ENCODE measurements around the gene PDIA4.
"Not testable (repeated sequence)": the region's sequence is repeated elsewhere in the genome, so short reads cannot be mapped to it uniquely, and the experiment has no call there.

PDIA4 gene, protein sequence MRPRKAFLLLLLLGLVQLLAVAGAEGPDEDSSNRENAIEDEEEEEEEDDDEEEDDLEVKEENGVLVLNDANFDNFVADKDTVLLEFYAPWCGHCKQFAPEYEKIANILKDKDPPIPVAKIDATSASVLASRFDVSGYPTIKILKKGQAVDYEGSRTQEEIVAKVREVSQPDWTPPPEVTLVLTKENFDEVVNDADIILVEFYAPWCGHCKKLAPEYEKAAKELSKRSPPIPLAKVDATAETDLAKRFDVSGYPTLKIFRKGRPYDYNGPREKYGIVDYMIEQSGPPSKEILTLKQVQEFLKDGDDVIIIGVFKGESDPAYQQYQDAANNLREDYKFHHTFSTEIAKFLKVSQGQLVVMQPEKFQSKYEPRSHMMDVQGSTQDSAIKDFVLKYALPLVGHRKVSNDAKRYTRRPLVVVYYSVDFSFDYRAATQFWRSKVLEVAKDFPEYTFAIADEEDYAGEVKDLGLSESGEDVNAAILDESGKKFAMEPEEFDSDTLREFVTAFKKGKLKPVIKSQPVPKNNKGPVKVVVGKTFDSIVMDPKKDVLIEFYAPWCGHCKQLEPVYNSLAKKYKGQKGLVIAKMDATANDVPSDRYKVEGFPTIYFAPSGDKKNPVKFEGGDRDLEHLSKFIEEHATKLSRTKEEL

DNA sequence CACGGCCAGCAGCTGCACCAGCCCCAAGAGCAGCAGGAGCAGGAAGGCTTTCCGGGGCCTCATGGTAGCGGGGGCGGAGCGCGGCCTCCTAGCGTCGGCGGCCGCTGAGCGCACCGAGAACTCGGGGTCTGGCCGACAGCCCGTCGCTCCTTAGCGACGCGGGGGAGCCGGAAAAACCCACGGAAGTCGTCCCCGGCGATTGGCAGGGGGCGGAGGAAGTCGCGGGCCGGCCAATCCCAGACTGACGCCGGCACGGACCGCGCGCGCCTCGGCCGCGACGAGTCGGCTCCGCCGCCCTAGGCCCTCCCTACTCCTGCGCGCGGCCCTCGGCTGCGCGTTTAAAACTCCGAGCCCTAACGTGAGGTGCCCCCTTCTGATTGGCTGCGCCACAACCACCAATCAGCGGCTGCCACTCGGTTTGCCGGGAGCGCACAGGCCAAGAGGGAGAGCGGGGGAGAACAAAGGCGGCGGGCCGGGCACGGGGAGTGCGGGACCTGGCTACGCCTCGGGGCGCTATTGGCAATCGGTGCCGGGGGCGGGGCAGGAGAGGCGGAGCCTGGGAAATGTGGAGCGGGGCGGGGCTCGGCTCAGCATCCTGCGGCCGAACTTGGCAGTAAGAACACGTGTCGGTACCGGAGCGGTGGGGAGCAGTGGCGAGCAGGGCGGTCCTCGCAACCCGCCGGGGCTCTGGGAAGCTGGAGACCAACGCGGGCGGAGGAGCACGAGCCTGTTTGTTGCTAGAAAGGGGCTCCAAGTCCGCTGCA is at the start of gene PDIA4:
PDIA4 (minus strand) TSS at position 160 of the 764 bp plus-strand sequence; CDS start at position 63, 97 bp downstream.
- peak; percentile 99 for DNase-seq (ENCODE audit: low read depth in 2 of 2)

DNA sequence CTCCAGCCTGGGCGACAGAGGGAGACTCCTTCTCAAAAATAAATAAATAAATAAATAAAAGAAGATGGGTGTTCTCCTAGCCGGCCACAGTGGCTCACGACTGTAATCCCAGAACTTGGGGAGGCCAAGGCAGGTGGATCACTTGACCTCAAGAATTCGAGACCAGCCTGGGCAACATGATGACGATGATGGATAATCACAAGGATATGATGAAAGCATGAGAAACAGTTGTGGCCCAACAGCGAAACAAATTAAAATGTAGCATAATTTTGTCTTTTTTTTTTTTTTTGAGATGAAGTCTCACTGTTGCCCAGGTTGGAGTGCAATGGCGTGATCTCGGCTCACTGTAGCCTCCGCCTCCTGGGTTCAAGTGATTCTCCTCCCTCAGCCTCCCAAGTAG is 49.3 kb upstream of the PDIA4 start:
- DNase-seq (ENCODE audit: low read depth in 2 of 2) = no peak

DNA sequence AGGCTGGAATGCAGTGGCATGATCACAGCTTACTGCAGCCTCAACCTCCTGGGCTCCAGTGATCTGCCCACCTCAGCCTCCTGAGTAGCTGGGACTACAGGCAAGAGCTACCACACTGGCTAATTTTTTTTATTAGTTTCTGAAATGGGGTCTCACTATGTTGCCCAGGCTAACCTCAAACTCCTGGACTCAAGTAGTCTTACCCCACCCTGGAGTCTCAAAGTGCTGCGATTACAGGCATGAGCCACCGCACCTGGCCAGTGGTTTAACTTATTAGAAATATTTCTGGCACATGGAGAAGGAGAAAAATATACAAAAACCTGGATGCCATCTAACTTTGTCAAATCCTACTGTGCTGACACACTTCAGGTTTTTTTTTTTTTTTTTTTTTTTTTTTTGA is 47.0 kb upstream of the PDIA4 start:
- DNase-seq (ENCODE audit: low read depth in 2 of 2) = no peak

DNA sequence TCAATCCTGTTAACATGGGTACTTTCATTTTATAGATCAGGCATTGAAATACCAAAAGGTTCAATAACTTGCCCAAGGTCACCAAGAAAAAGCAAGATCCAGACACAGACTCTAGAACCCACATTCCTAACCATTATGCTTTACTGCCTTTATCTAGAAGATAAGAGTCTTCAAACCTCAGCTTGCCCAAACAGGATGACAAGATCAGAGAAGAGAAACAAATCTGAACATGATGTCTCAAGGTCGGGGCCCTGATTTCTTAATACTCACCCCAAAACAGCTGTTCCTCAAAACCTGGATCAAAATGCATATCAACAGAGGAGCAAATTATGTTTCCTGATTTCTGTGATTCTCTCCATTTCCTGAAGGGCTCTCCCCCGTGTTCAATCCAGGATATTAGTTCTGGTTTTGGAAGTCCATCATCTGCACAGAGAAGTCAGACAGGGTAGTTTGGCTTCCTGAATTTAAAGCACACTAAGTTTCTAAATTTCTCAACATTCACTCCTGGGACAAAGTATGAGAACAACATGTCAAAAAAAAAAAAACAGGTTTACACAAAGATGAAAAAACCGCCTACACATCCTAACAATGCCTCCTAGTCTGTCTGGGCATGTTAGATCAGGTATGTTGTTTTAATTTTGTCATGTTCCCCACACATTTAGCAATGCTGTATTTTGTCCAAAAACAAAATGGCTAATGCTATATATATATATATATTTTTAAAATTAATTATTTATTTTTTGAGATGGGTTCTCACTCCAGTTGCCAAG is 46.0 kb upstream of the PDIA4 start:
- no peak for DNase-seq (ENCODE audit: low read depth in 2 of 2)

DNA sequence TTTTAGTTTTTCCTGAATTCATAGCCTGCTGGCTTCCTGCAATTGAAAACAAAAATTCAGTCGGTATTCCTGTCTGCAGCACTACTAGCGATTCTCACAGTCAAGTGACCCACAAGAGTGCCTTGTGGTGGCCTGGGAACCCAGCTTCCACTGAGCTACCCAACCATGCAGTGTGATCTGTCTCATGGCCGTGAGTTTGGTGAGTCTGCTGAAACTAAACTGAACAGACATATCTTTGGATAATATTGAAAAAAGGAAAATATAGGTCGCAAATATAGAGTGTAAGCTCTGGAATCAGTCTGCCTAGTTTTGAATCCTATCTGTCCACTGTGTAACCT is 44.1 kb upstream of the PDIA4 start:
- DNase-seq (ENCODE audit: low read depth in 2 of 2) = no peak

DNA sequence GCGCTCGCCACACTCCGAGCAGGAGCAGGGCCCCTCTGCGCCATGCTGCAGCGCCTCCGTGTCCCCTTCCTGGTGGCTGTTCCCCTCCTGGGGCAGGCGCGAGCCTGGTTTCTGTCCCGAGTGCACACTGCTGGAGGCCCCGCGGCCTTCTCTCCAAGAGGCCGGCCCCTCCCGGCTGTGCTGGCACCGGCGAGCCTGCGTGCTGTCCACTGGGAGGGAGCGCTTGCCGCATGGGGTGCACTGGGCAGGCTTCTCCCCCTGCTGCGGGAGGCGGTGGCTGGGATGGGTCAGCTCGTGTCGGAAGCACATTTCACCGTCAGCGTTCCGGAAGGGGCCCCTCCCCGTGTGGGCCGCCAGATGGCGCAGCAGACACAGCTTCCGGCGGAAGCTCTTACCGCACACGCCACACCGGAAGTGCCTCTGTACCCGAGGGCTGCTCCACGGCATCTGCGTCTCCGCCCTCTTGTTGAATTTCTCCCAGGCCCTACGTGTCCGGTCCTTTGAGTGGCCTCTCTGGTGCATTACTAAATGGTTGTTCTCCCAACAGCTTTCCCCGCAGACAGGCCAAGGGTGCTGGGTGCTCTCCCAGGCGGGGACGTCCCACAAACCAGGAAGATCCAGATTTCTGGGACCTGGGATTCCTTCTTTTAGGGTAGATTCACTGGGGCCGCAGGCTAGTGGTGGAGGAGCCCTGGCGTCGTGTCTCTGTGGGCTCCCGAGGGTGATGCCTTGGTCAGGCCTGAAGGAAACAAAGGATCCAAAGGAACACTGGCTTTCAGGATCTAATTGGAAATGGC is 43.5 kb upstream of the PDIA4 start:
- no peak for DNase-seq (ENCODE audit: low read depth in 2 of 2)

DNA sequence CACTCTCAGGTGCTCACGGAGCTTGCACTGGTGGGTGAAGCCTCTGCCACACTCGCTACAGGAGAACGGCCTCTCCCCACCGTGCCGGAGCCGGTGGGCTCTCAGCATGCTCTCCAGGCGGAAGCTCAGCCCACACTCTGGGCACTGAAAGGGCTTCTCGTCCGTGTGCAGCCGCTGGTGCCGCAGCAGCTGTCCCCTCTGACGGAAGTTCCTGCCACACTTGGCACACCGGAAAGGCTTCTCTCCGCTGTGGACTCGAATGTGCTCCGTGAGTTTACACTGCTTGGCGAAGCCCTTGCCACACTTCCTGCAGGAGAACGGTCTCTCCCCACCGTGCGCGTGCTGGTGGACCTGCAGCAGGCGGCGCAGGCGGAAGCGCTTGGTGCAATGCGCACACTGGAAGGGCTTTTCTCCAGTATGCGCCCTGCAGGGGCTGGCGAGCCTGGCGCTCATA is 42.9 kb upstream of the PDIA4 start:
- DNase-seq (ENCODE audit: low read depth in 2 of 2) = no peak

DNA sequence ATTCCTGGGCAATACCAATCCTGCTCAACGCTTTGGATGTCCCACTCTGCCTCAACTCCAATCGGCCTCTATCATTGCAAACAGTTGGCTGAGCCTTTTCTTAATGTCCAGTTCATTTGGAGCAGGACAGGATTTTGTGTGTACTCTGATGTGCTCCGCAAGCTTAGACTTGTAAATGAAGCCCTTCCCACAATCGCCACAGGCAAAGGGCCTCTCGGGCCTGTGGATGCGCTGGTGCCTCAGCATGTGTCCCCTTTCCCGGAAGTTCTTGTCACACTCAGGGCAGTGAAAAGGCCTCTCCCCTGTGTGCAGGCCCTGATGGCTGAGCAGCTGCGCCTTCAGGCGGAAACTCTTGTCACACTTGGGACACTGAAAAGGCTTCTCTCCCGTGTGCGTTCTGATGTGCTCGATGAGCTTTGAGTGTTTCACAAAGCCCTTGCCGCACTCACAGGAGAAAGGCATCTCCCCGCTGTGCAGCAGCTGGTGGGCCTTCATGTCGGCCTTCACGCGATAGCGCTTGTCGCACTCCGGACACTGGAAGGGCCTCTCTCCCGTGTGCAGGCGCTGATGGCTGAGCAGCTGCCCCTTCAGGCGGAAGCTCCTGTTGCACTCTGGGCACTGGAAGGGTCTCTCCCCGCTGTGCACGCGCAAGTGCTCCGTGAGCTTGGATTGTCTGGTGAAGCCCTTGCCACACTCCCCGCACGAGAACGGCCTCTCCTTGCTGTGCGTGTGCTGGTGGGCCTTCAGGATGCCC is 42.2 kb upstream of the PDIA4 start:
- DNase-seq (ENCODE audit: low read depth in 2 of 2) = no peak

DNA sequence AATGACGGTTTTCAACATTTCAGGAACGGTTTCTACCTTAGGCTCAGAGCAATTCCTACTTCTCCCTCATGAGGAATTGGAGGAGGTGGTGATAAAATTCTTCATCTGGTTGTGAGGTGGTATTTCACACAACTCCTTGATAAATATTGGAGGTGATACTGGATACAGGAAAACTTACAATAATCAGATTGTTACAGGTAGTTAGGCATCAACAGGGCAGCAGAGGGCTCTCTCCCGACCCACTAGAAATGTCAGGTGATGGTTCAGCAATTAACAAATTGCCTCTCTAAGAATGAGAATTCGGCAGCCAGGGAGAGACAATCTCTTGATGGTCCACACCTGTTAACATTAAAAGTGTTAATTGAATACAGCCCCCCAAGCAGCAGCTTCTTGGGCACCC is 39.6 kb upstream of the PDIA4 start:
- DNase-seq (ENCODE audit: low read depth in 2 of 2) = no peak

DNA sequence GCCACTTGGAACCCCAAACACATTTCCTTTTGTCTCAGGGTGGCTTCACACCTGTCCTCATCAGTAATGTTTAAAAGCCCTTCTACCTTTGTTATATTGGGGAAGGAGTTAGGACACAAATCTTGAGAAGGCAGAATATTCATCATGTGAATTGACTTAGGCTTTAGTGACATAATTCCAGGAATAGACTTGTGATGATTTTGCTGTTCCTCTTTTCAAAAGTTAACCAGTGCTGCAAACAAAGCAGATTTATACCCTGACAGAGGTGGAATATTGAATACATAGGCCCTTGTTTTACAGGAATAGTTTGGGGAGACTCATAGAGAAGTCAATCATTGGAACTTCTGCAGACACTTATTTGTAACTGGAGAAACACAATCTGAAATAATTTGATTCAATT is 35.2 kb upstream of the PDIA4 start:
- DNase-seq (ENCODE audit: low read depth in 2 of 2) = no peak

DNA sequence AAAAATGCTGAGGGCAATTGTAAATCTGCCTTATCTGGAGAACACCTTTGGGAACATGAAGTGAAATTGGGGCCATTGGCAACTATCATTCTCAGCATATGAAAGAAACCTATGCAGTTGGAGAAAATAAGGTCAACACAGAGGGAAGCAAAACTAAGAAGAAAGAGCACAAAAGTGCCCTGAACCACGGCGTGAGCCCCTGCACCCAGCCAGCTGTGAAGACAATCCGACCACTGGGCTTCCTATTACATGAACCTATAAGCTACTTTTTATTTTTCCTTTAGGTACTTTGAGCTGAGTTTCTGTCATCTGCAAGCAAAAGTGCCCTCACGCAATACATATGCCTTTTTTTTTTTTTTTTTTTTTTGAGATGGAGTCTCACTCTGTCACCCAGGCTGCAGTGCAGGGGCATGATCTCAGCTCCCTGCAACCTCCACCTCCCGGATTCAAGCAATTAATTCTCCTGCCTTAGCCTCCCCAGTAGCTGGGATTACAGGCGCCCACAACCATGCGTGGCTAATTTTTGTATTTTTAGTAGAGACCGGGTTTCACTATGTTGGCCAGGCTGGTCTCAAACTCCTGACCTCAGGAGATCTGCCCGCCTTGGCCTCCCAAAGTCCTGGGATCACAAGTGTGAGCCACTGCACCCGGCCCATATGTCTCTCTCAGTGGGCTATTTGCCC is 34.1 kb upstream of the PDIA4 start:
- DNase-seq (ENCODE audit: low read depth in 2 of 2) = not testable (repeated sequence)

DNA sequence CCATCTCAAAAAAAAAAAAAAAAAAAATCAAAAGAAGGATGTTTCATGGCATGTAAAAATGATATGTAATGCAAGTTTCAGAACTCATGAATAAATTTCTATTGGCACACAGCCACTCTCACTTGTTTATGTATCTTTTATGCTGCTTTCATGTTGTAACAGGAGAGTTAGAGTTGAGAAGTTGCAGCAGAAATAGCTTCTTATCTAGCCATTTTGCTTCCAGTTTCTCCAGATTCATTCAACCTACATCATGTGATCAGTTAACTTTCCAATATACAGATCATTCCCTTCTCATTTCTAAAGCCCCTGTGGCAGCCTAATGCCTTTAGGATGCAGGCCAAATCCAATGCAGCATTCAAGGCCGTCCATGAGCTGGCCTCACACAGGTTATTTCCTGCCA is 31.9 kb upstream of the PDIA4 start:
- no peak for DNase-seq (ENCODE audit: low read depth in 2 of 2)

DNA sequence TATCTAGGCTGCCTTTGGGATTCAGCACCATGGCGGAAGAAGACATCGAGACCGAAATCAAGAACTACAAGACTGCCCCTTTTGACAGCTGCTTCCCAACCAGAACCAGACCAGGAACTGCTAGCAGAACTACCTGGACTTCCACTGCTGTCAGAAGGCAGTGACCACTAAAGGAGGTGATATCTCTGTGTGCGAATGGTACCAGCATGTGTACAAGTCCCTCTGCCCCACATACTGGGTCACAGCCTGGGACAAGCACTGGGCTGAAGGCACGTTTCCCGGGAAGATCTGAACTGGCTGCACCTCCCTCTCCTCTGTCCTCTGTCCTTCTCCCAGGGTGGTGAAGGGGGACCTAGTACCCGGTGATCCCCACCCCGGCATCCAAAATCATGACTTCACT is 25.6 kb upstream of the PDIA4 start:
- no peak for DNase-seq (ENCODE audit: low read depth in 2 of 2)

DNA sequence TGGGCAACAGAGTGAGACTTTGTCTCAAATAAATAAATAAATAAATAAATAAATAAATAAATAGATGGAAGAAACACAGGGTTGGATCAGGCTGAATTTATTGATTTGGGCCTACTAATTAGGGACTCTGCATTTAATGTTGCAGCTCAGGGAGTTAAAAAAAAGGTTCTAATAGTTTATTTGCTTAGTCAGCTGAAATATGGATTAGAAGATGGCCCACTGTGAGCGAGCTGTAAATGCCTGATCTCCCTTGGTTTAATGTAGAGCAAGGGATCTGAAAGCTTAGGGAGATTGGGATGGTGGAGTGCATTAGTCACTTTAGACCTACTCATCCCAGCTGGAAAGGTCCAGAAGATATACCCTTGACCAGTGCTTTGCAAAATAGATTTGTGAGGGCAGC is 25.1 kb upstream of the PDIA4 start:
- no peak for DNase-seq (ENCODE audit: low read depth in 2 of 2)

DNA sequence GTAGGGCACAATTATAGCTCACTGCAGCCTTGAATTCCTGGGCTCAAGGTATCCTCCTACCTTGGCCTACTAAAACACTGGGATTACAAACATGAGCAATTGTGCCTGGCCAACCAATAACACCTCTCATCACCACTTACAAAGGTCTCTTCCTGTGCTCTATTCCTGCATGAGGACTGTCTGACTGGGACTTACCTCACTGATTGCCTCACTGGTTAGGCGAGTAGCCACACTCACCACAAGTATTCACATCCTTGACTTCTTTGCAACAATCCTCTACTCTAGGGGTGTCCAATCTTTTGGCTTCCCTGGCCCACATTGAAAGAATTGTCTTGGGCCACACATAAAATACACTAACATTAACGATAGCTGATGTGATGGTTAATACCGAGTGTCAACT is 22.6 kb upstream of the PDIA4 start:
- DNase-seq (ENCODE audit: low read depth in 2 of 2) = no peak

DNA sequence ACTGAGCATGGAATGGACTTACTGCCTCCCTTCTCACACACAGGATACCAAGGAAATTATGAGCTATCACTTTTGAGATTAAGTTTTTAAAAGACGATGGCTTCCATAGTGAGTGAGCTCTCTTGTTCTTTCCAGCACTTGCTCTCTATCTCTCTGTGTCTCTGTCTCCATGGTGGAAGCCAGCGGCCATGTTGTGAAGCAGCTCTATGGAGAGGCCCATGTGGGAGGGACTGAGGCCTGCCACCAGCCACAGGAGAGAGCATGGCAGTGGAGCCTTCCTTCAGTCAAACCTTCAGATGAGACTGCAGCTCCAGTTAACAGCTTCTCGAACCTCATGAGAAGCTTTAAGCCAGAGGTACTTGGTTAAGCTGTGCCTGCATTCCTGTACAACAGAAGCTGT is 20.5 kb upstream of the PDIA4 start:
- no peak for DNase-seq (ENCODE audit: low read depth in 2 of 2)

DNA sequence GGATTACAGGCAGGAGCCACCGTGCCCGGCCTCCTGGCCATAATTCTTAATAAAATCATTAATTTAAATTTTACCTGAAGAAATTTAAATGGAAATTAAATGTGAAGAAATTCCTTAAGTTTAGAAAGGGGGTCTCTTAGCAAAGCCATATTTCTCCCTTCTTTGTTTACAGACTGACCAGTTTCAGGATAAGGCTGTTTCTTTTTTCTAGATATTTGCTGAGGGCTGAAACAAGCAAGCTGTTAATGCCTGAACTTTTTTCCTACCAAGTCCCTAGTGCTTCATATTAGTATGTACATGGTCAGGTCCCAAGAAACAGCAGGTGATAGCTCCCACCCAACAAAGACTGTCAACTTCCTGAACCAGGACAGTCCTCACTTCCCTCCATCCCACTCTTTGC is 18.1 kb upstream of the PDIA4 start:
- DNase-seq (ENCODE audit: low read depth in 2 of 2) = no peak

DNA sequence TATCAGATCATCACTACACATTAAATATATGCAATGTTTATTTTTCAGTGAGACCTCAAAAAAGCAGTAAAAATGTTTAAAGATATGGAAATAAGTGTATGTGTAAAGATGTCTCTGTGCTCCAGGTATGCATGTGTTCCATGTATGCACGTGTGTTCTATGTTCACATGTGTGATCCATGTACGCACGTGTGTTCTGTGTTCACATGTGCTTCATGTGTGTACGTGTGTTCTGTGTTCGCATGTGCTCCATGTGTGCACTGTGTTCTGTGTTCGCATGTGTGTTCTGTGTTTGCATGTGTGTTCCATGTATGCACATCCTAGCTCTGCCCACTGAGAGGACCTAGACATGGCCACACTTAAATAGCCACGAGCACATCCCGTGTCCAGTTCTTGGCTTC is 15.6 kb upstream of the PDIA4 start:
- no peak for DNase-seq (ENCODE audit: low read depth in 2 of 2)

DNA sequence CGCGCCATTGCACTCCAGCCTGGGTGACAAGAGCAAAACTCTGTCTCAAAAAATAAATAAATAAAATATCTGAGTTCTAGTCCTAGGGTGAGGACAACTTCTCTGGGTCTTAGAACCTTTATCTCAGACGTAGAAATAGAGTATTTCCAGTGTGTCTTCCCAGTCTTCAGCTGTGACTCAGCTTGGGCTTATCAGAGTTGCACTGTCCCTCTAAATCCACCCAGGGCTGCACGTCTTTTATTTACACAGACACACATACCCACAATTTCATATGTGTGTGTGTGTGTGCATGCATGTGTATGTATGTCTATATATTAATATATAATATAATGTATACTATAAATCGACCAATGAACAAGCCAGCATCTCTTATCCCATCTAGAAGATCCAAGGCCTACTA is 13.0 kb upstream of the PDIA4 start:
- DNase-seq (ENCODE audit: low read depth in 2 of 2) = no peak

DNA sequence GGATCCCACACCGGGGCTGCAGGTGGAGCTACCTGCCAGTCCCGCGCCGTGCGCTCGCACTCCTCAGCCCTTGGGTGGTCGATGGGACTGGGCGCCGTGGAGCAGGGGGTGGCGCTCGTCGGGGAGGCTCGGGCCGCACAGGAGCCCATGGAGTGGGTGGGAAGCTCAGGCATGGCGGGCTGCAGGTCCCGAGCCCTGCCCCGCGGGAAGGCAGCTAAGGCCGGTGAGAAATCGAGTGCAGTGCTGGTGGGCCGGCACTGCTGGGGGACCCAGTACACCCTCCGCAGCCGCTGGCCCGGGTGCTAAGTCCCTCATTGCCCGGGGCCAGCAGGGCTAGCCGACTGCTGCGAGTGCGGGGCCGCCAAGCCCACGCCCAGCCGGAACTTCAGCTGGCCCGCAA is 10.3 kb upstream of the PDIA4 start:
- DNase-seq (ENCODE audit: low read depth in 2 of 2) = not testable (repeated sequence)
